OCI-LY1 (cell line): ENCODE data around the gene CR1.

Source experiments
- H2AFZ ChIP-seq: fragments of 200-600 bp; sonication (generic), shearing (Covaris generic); 2 replicates; pipeline ENCODE4 v1.6.0; 2014; ENCODE audit warnings: antibody characterized with exemption, mild to moderate bottlenecking, low read length
- H3F3A ChIP-seq: fragments of 200-600 bp; sonication (generic), shearing (Covaris generic); 2 replicates; pipeline ENCODE4 v1.6.0; 2014; ENCODE audit warnings: mild to moderate bottlenecking, antibody characterized with exemption, low read length, moderate library complexity; ENCODE audit not compliant: insufficient read depth
- H3K27ac ChIP-seq: fragments of 200-600 bp; sonication (generic); 2 replicates; pipeline ENCODE4 v1.5.1; 2014; ENCODE audit warnings: low read length, mixed run types, mild to moderate bottlenecking, low read depth; ENCODE audit not compliant: poor library complexity, severe bottlenecking
- H3K27me3 ChIP-seq: fragments of 200-600 bp; sonication (generic); 2 replicates; pipeline ENCODE4 v1.6.0; 2014; ENCODE audit warnings: antibody characterized with exemption, mild to moderate bottlenecking, low read length, moderate library complexity; ENCODE audit not compliant: insufficient read depth
- H3K36me3 ChIP-seq: fragments of 200-600 bp; sonication (generic); 2 replicates; pipeline ENCODE4 v1.6.1; 2014; ENCODE audit warnings: mild to moderate bottlenecking, antibody characterized with exemption, low read length, moderate library complexity, mixed read lengths; ENCODE audit not compliant: insufficient read depth
- H3K4me1 ChIP-seq: fragments of 200-600 bp; sonication (generic); 2 replicates; pipeline ENCODE4 v1.5.1; 2014; ENCODE audit warnings: mild to moderate bottlenecking, low read length, moderate library complexity; ENCODE audit not compliant: insufficient read depth, severe bottlenecking
- H3K4me2 ChIP-seq: fragments of 200-600 bp; sonication (generic), shearing (Covaris generic); 2 replicates; pipeline ENCODE4 v1.6.1; 2014; ENCODE audit warnings: low read length
- H3K4me3 ChIP-seq: fragments of 200-600 bp; sonication (generic); 2 replicates; pipeline ENCODE4 v1.5.1; 2014; ENCODE audit warnings: low read length, low read depth, mild to moderate bottlenecking, mixed read lengths; ENCODE audit not compliant: poor library complexity, severe bottlenecking
- H3K79me2 ChIP-seq: fragments of 200-600 bp; shearing (Covaris generic); 2 replicates; pipeline ENCODE4 v1.6.1; 2016; ENCODE audit warnings: mixed run types, low read length, mixed read lengths; ENCODE audit not compliant: insufficient read depth
- H3K9ac ChIP-seq: fragments of 200-600 bp; sonication (generic), shearing (Covaris generic); 2 replicates; pipeline ENCODE4 v1.6.1; 2014; ENCODE audit warnings: mild to moderate bottlenecking, low read length, mixed read lengths
- H3K9me2 ChIP-seq: fragments of 200-600 bp; sonication (generic), shearing (Covaris generic); 2 replicates; pipeline ENCODE4 v1.6.1; 2014; ENCODE audit warnings: low read depth, mild to moderate bottlenecking, low read length, mixed read lengths
- H3K9me3 ChIP-seq: fragments of 200-600 bp; shearing (Covaris generic); 2 replicates; pipeline ENCODE4 v1.6.1; 2014; ENCODE audit warnings: low read length, mixed read lengths
- H4K20me1 ChIP-seq: fragments of 200-600 bp; sonication (generic), shearing (Covaris generic); 2 replicates; pipeline ENCODE4 v1.6.0; 2016; ENCODE audit warnings: mild to moderate bottlenecking, low read length; ENCODE audit not compliant: insufficient read depth
- CTCF ChIP-seq: fragments of 200-600 bp; sonication (generic), shearing (Covaris generic); IDR thresholded peaks from 2 replicates; pipeline ENCODE4 v1.5.1; 2017; ENCODE audit warnings: mild to moderate bottlenecking, antibody characterized with exemption, low read length, moderate library complexity, mixed read lengths
- EZH2 ChIP-seq: fragments of 200-600 bp; sonication (generic), shearing (Covaris generic); IDR thresholded peaks from 2 replicates; pipeline ENCODE4 v1.8.0; 2017; ENCODE audit warnings: borderline replicate concordance, mixed run types, mild to moderate bottlenecking, antibody characterized with exemption, low read length, moderate library complexity, mixed read lengths

CR1 gene

GRCh38 chr1:207495801-207496792 is at the start of gene CR1:
Gene CR1 (plus strand): TSS chr1:207496157. CDS start chr1:207496268, 111 bp downstream.
- H3K27me3 ChIP-seq, result no peaks in the 10 kb centered on the region
- H4K20me1 ChIP-seq, result no peaks in the 10 kb centered on the region
- no peaks in the 10 kb centered on the region for H3K9me2 ChIP-seq
- no peaks in the 10 kb centered on the region for H3K4me1 ChIP-seq
- H3K36me3 ChIP-seq, result no peaks in the 10 kb centered on the region
- H3K4me2 ChIP-seq, result no peak within 1 kb of the TSS
- H2AFZ ChIP-seq, result no peak within 1 kb of the TSS
- H3K79me2 ChIP-seq, result no peaks in the 10 kb centered on the region
- no peaks in the 10 kb centered on the region for H3F3A ChIP-seq
- H3K4me3 ChIP-seq, result no peak within 1 kb of the TSS
- no peak within 1 kb of the TSS for H3K9ac ChIP-seq
- TF ChIP-seq EZH2 (no peak), CTCF (no peak)
- H3K9me3 ChIP-seq, result no peaks in the 10 kb centered on the region
- no peak within 1 kb of the TSS for H3K27ac ChIP-seq

- H3K4me2 ChIP-seq, result peak overlapping the region; percentile 68
- TF ChIP-seq EZH2, result no peak
- TF ChIP-seq CTCF, result no peak
- no peaks in the 10 kb centered on the region for H3K36me3 ChIP-seq
- H3K9me3 ChIP-seq, result no peaks in the 10 kb centered on the region
- no peaks in the 10 kb centered on the region for H3K27me3 ChIP-seq
- peak overlapping the region; percentile 54 for H3K4me3 ChIP-seq
- H3F3A ChIP-seq, result no peaks in the 10 kb centered on the region
- H3K4me1 ChIP-seq, result peaks cover 10% of the 10 kb centered on the region
- H3K9me2 ChIP-seq, result no peaks in the 10 kb centered on the region
- no peak overlapping the region for H2AFZ ChIP-seq
- H3K27ac ChIP-seq, result no peak overlapping the region
- no peaks in the 10 kb centered on the region for H3K79me2 ChIP-seq
- no peak overlapping the region for H3K9ac ChIP-seq
- H4K20me1 ChIP-seq, result no peaks in the 10 kb centered on the region
Observed at GRCh38 chr1:207453710-207454045, 42.3 kb upstream of the CR1 start.

GRCh38 chr1:207454046-207454964 is 41.7 kb upstream of the CR1 start, which contains the start of gene CR2:
Gene CR2 (plus strand): TSS chr1:207454328. CDS start chr1:207454419, 91 bp downstream.
- Histone ChIP-seq H3K4me2 (peak within 1 kb of the TSS; percentile 68), H3K27me3 (no peaks in the 10 kb centered on the region)

More at GRCh38 chr1:207454046-207454964, 41.7 kb upstream of the CR1 start, which contains the start of gene CR2:
- Histone ChIP-seq H3K9ac (no peak within 1 kb of the TSS; the same call in 1 of the 2 replicates), H3K36me3 (no peaks in the 10 kb centered on the region), H3K4me3 (peak within 1 kb of the TSS; percentile 54), H3K4me1 (peaks cover 10% of the 10 kb centered on the region), H3K27ac (no peak within 1 kb of the TSS), H3K9me3 (no peaks in the 10 kb centered on the region), H3K9me2 (no peaks in the 10 kb centered on the region), H3F3A (no peaks in the 10 kb centered on the region), H4K20me1 (no peaks in the 10 kb centered on the region), H3K79me2 (no peaks in the 10 kb centered on the region), H2AFZ (no peak within 1 kb of the TSS)
- TF ChIP-seq CTCF (peak; percentile 35; the same call in 1 of the 2 replicates), EZH2 (no peak)
